Measurements from ENCODE around the gene STX7.

The STX7 gene

DNA sequence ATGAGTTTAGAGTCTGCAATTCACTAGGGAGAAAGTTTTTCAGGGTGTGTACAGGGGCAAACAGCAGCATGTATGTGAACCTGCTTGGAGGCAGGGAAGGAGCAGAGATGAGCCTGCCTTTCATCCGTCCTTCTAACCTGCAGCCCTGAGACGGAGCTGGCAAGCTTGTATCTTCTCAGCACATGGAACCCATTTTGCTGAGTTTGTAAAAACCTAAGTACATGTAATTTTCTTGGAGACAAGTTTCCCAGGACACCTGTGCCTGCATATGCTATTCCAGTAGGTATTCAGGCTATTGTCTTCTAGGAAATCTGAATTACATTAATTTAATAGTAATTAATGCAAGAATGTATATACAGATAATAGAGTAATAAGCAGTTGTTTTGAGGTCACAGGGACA is 82.8 kb downstream of the STX7 start:
- H3K4me3 ChIP-seq (ENCODE audit: low read length) = no peak overlapping the region
- TF ChIP-seq ZNF274 (IDR thresholded peaks at IDR 0.05; ENCODE audit: low read depth, low read length) = no peak

DNA sequence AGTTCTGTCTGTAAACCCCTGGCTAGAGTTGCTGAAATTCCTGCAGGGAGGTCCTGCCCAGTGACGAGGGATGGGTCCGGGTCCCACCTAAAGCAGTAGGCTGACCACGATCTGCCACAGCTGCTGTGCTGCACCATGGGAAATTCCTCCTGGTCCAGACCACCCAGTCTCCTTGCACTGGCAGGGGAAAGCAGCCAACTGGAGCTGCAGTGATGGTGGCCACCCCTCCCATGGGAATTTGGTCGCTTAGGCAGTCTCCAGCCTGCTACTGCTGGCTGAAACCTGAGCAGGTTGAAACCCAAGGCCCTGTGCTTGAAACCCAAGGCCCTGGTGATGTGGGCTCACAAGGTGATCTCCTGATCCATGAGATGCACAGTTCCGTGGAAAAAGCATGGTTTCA is 87.7 kb downstream of the STX7 start:
- TF ChIP-seq ZNF274 (IDR thresholded peaks at IDR 0.05; ENCODE audit: low read depth, low read length) = no peak
- H3K4me3 ChIP-seq (ENCODE audit: low read length) = no peak overlapping the region

DNA sequence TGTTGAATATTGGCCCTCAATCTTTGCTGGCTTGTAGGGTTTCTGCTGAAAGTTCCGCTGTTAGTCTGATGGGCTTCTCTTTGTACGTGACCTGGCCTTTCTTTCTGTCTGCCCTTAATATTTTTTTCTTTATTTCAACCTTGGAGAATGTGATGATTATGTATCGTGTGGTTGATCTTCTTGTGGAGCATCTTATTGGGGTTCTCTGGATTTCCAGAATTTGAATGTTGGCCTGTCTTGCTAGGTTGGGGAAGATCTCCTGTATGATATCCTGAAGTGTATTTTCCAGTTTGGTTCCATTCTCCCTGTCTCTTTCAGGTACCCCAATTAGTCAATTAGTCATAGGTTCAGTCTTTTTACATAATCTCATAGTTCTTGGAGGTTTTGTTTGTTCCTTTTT is 89.1 kb downstream of the STX7 start:
- no peak overlapping the region for H3K4me3 ChIP-seq (ENCODE audit: low read length)
- TF ChIP-seq ZNF274 (IDR thresholded peaks at IDR 0.05; ENCODE audit: low read depth, low read length) = no peak

GRCh38 chr6:132418235-132418965 is 94.5 kb downstream of the STX7 start:
- no peak for TF ChIP-seq ZNF274 (IDR thresholded peaks at IDR 0.05; ENCODE audit: low read depth, low read length)
- no peak overlapping the region for H3K4me3 ChIP-seq (ENCODE audit: low read length)

- no peak for TF ChIP-seq ZNF274 (IDR thresholded peaks at IDR 0.05; ENCODE audit: low read depth, low read length)
- H3K4me3 ChIP-seq (ENCODE audit: low read length) = no peak overlapping the region
These were observed 98.2 kb downstream of the STX7 start for GRCh38 chr6:132414761-132415160.

DNA sequence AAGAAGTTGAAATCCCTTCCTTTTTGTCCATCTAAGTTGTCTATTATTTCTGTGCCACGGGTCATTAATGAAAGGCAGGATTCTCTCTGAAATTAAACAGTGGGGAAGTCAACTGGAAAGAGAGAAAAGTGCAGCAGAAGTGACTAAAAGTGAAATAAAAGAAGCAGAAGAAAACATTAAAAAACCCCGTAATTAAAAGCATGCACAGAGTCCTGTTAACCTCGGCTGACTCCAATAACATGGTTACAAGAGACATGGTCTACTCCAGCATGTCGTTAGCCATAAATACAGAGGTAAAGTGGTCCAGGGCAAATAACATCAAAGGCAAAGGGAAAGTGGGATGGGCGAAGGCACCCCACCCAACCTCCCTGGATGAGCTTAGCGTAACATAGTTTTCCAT is 98.6 kb downstream of the STX7 start:
- no peak overlapping the region for H3K4me3 ChIP-seq (ENCODE audit: low read length)
- no peak for TF ChIP-seq ZNF274 (IDR thresholded peaks at IDR 0.05; ENCODE audit: low read depth, low read length)

GRCh38 chr6:132413499-132413802 is 99.5 kb downstream of the STX7 start:
- no peak overlapping the region for H3K4me3 ChIP-seq (ENCODE audit: low read length)
- TF ChIP-seq ZNF274 (IDR thresholded peaks at IDR 0.05; ENCODE audit: low read depth, low read length) = no peak

DNA sequence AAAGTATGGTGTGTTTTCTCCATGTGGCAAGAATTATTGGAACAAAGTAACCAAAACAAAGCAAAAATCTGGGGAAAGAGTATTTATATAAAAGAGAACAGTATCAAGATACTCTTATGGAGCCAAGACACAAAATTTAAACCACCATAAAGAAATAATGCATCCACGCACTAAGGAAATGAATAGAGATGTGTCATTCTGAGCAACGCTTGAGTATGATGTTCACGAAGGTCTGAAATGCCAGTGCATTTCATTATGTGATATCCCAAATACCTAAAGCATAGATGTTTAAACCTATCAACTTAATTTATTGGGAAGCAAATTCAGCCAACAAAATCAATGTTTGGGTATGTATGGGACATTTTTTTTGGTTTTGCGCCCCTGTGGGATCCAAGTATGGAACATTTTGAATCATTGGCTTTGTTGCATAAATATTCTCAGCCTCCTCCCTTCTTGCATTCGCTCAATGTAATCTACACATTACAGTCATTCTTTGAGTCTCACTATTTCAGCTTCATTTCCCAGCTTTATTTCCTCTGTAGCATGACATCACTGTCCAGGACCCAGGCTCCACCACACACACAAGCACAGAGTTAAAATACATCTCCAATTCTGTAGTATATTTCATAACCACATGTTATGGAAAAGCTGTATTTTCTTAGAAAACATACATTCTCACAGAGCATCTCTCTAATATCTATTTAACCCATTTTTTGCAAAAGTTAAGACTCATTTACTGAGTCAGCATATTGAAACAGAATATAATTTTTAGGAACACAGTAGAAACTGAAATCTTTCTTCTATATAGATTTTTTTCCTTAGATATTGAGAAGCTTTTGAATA is 100.0 kb downstream of the STX7 start:
- no peak overlapping the region for H3K4me3 ChIP-seq (ENCODE audit: low read length)
- TF ChIP-seq ZNF274 (IDR thresholded peaks at IDR 0.05; ENCODE audit: low read depth, low read length) = no peak

DNA sequence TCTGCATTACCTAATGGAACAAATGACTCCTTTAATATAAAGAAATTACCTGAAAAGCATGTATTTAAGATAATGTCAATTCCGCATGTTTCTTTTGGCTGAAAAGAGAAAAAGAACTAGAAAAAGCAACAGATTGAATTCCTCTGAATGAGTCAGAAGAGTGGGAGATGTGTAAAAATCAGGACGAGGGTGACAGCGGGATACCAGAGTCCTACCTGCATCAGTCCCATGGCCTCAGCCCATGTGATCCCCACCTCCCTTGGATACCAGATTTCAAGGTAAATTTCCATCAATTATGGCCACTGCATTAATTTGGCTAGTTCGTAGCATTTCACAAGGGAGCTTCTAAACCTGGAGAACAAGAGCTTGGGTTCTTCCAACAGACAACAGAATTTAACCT is 101.6 kb downstream of the STX7 start:
- TF ChIP-seq ZNF274 (IDR thresholded peaks at IDR 0.05; ENCODE audit: low read depth, low read length) = no peak
- no peak overlapping the region for H3K4me3 ChIP-seq (ENCODE audit: low read length)

GRCh38 chr6:132410830-132411229 is 102.1 kb downstream of the STX7 start:
- H3K4me3 ChIP-seq (ENCODE audit: low read length) = no peak overlapping the region
- TF ChIP-seq ZNF274 (IDR thresholded peaks at IDR 0.05; ENCODE audit: low read depth, low read length) = no peak

DNA sequence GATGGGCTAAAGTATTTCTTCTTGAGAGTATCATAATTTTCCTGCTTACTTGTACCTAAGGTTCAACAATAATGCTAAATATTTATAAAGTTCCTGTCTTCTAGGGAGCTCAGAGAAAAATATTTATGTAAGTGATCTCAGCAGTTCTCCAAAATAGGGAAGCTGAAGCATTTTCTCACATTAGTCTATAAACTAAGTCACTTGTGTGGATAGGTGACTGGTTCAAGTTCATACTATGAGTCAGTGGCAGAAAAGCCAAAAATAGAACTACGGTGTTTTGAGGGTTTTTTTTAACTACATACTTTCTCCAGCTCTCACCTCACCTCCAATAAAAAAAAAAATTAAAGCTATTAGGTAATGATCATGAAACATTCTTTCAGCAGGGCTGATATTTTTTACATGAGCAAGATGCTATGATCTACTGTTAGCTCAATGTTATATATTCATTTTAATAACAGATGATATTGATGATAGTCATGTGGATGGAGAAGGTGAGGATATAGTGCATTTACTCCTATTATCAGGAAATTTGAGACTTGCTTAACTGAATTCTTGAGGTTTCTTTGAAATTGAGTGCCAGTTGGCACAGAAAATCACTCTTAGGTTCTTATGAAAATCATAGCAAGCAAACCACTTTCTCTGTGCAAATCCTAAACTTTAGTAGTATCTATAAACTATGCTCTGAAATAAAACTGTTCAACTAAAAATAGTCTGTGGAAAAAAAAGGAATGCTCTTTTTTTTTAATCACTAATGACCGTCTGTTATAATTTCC is 107.6 kb downstream of the STX7 start:
- 0 out of 2 replicates have a peak overlapping the region, but pooled peaks have one; percentile 24 for H3K4me3 ChIP-seq (ENCODE audit: low read length)
- no peak for TF ChIP-seq ZNF274 (IDR thresholded peaks at IDR 0.05; ENCODE audit: low read depth, low read length)

- H3K4me3 ChIP-seq (ENCODE audit: low read length) = 0 out of 2 replicates have a peak overlapping the region, but pooled peaks have one; percentile 24
- TF ChIP-seq ZNF274 (IDR thresholded peaks at IDR 0.05; ENCODE audit: low read depth, low read length) = no peak
These were observed 108.2 kb downstream of the STX7 start for GRCh38 chr6:132404736-132405135.

GRCh38 chr6:132404330-132404729 is 108.6 kb downstream of the STX7 start:
- no peak overlapping the region for H3K4me3 ChIP-seq (ENCODE audit: low read length)
- no peak for TF ChIP-seq ZNF274 (IDR thresholded peaks at IDR 0.05; ENCODE audit: low read depth, low read length)

DNA sequence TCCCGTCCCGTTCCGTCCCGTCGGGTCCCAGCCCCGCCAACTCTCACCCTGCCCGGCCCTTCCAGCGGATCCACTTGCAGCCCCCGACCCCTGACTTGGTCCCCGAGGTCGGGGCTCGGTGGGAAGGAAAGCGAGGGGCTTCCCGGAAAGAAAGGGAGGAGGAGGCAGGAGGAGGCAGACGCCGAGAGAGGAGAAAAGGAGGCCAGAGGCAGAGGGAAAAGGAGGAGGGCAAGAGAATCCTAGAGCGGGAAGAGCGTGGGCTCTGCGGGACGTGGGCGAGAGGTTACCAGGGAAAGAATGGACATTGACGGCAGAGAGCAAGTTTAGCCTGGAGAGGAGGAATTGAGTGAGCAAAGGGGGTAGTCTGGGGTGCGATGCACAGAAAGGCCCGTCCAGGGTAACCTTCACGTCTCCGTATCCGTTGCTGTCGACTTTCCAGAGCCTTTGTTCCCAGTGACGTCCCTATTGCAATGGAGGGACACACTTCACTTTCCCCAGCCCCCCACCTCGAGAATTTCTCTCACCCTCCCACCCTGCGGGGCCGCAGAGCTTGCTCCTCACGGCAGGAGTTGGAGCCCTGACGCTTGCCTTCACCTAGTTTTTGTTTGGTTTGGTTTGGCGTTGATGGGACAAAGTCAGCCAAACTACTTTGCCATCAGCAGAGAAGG is 111.2 kb downstream of the STX7 start:
- peak overlapping the region; percentile 76; the same call in 1 of the 2 replicates for H3K4me3 ChIP-seq (ENCODE audit: low read length)
- TF ChIP-seq ZNF274 (IDR thresholded peaks at IDR 0.05; ENCODE audit: low read depth, low read length) = no peak
